Measurements from ENCODE around the gene NNAT.

The NNAT gene

GRCh38 chr20:37503256-37503927 is 17.7 kb upstream of the NNAT start:
- DNase-seq, result no peak

- DNase-seq, result no peak
These were observed 16.5 kb upstream of the NNAT start for GRCh38 chr20:37504404-37505096.

- no peak for DNase-seq
These were observed 15.5 kb upstream of the NNAT start for GRCh38 chr20:37505263-37506151.

- no peak for DNase-seq
These were observed 14.8 kb upstream of the NNAT start for GRCh38 chr20:37506152-37506725.

GRCh38 chr20:37510226-37510625 is 10.8 kb upstream of the NNAT start:
- no peak for DNase-seq

GRCh38 chr20:37511610-37512275 is 9.3 kb upstream of the NNAT start:
- DNase-seq, result no peak

- DNase-seq, result no peak
These were observed 7.2 kb upstream of the NNAT start for GRCh38 chr20:37513779-37514359.

- DNase-seq, result no peak
These were observed 5.2 kb upstream of the NNAT start for GRCh38 chr20:37515876-37516275.

- DNase-seq, result no peak
These were observed 4.0 kb upstream of the NNAT start for GRCh38 chr20:37516811-37517750.

- DNase-seq, result no peak
These were observed 3.0 kb upstream of the NNAT start for GRCh38 chr20:37518059-37518458.

GRCh38 chr20:37518606-37519507 is 2.2 kb upstream of the NNAT start:
- peak; percentile 44 for DNase-seq

- peak; percentile 36 for DNase-seq
These were observed 1.3 kb upstream of the NNAT start for GRCh38 chr20:37519508-37520418.

GRCh38 chr20:37520419-37520955 is 563 bp upstream of the NNAT start:
- DNase-seq, result no peak

- no peak for DNase-seq
These were observed 1.4 kb downstream of the NNAT start for GRCh38 chr20:37522260-37523011.

GRCh38 chr20:37523012-37523391 is 2.0 kb downstream of the NNAT start:
- DNase-seq, result no peak

- DNase-seq, result peak; percentile 6
These were observed 3.1 kb downstream of the NNAT start for GRCh38 chr20:37523911-37524700.
